GM23338 (cell line): ENCODE measurements around the gene TRIM56. TPM values are rescaled to one million over a fixed set of nuclear protein-coding genes. Genes with fewer than 3 reads are reported as not detected.
"Not testable (repeated sequence)": the region's sequence is repeated elsewhere in the genome, so short reads cannot be mapped to it uniquely, and the experiment has no call there.

Experiments
- ATAC-seq: fragments of 200-7000 bp; cut with Tn5 transposase; 3 replicates; pipeline ENCODE4 v1.9.1; 2020
- DNase-seq: peaks from one replicate; pipeline ENCODE4 v3.0.0-alpha.2; 2015; ENCODE audit warnings: low spot score
- H2AFZ ChIP-seq: fragments of 200-600 bp; sonication (generic); 2 replicates; pipeline ENCODE4 v1.8.0; 2016; ENCODE audit warnings: antibody characterized with exemption, mild to moderate bottlenecking, moderate library complexity
- H3F3A ChIP-seq: fragments of 200-600 bp; sonication (generic); replicated peaks from 2 replicates; pipeline ENCODE4 v1.8.0; 2017; ENCODE audit warnings: antibody characterized with exemption, mixed run types, low read depth
- H3K27ac ChIP-seq: fragments of 200-600 bp; sonication (generic); 2 replicates; pipeline ENCODE4 v1.6.1; 2016; ENCODE audit warnings: low read depth
- H3K27me3 ChIP-seq: fragments of 200-600 bp; sonication (generic); 2 replicates; pipeline ENCODE4 v1.8.0; 2016; ENCODE audit warnings: mild to moderate bottlenecking, mixed run types, moderate library complexity; ENCODE audit not compliant: insufficient read depth
- H3K36me3 ChIP-seq: fragments of 200-600 bp; sonication (generic); 2 replicates; pipeline ENCODE4 v1.8.0; 2016; ENCODE audit warnings: mild to moderate bottlenecking; ENCODE audit not compliant: insufficient read depth
- H3K4me1 ChIP-seq: fragments of 200-600 bp; sonication (generic); 2 replicates; pipeline ENCODE4 v1.8.0; 2016; ENCODE audit warnings: mild to moderate bottlenecking, moderate library complexity; ENCODE audit not compliant: insufficient read depth
- H3K4me2 ChIP-seq: fragments of 200-600 bp; sonication (generic); 2 replicates; pipeline ENCODE4 v1.7.1; 2017; ENCODE audit warnings: mixed run types
- H3K4me3 ChIP-seq: fragments of 200-600 bp; sonication (generic); 2 replicates; pipeline ENCODE4 v1.6.1; 2016; ENCODE audit warnings: mixed run types
- H3K79me2 ChIP-seq: fragments of 200-600 bp; sonication (generic); replicated peaks from 2 replicates; pipeline ENCODE4 v1.8.0; 2017; ENCODE audit warnings: mild to moderate bottlenecking; ENCODE audit not compliant: insufficient read depth
- H3K9me2 ChIP-seq: fragments of 200-600 bp; sonication (generic); 2 replicates; pipeline ENCODE4 v1.8.0; 2017; ENCODE audit not compliant: insufficient read depth
- H4K20me1 ChIP-seq: fragments of 200-600 bp; sonication (generic); replicated peaks from 2 replicates; pipeline ENCODE4 v1.8.0; 2017; ENCODE audit warnings: mild to moderate bottlenecking; ENCODE audit not compliant: insufficient read depth
- H3K27ac Mint-ChIP-seq: 2 replicates; pipeline ENCODE4 v1.8.0; 2020; ENCODE audit warnings: inconsistent platforms, mild to moderate bottlenecking, moderate library complexity, mixed read lengths
- H3K27me3 Mint-ChIP-seq: 3 replicates; pipeline ENCODE4 v1.8.0; 2022; ENCODE audit warnings: low read depth, mild to moderate bottlenecking, moderate library complexity, mixed read lengths, inconsistent platforms; ENCODE audit not compliant: insufficient read depth, poor library complexity
- H3K36me3 Mint-ChIP-seq: 3 replicates; pipeline ENCODE4 v1.8.0; 2021; ENCODE audit warnings: low read depth, mild to moderate bottlenecking, inconsistent platforms, moderate library complexity, mixed read lengths
- H3K4me1 Mint-ChIP-seq: 3 replicates; pipeline ENCODE4 v1.8.0; 2020; ENCODE audit warnings: mild to moderate bottlenecking, inconsistent platforms, mixed read lengths
- H3K4me3 Mint-ChIP-seq: 3 replicates; pipeline ENCODE4 v1.8.0; 2021; ENCODE audit warnings: moderate library complexity, mild to moderate bottlenecking, inconsistent platforms, mixed read lengths
- H3K9me3 Mint-ChIP-seq: 3 replicates; pipeline ENCODE4 v1.8.0; 2020; ENCODE audit warnings: moderate library complexity, mild to moderate bottlenecking, inconsistent platforms, mixed read lengths
- EZH2 ChIP-seq: fragments of 200-600 bp; sonication (generic); IDR thresholded peaks from one replicate; pipeline ENCODE4 v1.8.0; 2017; ENCODE audit warnings: antibody characterized with exemption, mild to moderate bottlenecking, low read depth; ENCODE audit not compliant: unreplicated experiment
- EZH2phosphoT487 ChIP-seq: fragments of 200-600 bp; sonication (generic); IDR thresholded peaks from one replicate; pipeline ENCODE4 v1.8.1; 2018; ENCODE audit warnings: antibody characterized with exemption; ENCODE audit not compliant: unreplicated experiment
- JUNB ChIP-seq: IDR thresholded peaks from one replicate; pipeline ENCODE4 v1.6.1; 2016; ENCODE audit warnings: antibody characterized with exemption; ENCODE audit not compliant: unreplicated experiment
- NANOG ChIP-seq: IDR thresholded peaks from 2 replicates; pipeline ENCODE4 v1.6.1; 2016; ENCODE audit warnings: antibody characterized with exemption, borderline replicate concordance
- POLR2AphosphoS5 ChIP-seq: IDR thresholded peaks from 2 replicates; pipeline ENCODE4 v1.6.1; 2016; ENCODE audit warnings: antibody characterized with exemption, low read depth
- ZNF114 ChIP-seq: fragments of 250-450 bp; sonication (Bioruptor Pico); IDR thresholded peaks from 2 replicates; pipeline ENCODE4 v1.5.0; 2020; ENCODE audit warnings: mild to moderate bottlenecking, moderate library complexity
- polyA plus RNA-seq: library from polyadenylated mRNA; unstranded; fragments of >200 nt; fragmentation: Nextera tagmentation; extraction: Ambion mirVana; gene quantifications from 2 replicates; pipeline ENCODE4 v1.2.1, GENCODE V29; 2016
- total RNA-seq: library from RNA; depleted of rRNA; stranded (reverse); fragments of >200 nt; shearing (Covaris generic); gene quantifications from 2 replicates; pipeline ENCODE4 v1.2.3, GENCODE V29; 2014
- TF ChIP-seq, protein P1 (sequence below): fragments of 250-450 bp; sonication (Bioruptor Pico); IDR thresholded peaks from 2 replicates; pipeline ENCODE4 v1.5.0; 2020; ENCODE audit warnings: mild to moderate bottlenecking, moderate library complexity

TRIM56 gene
- total and polyA plus RNA-seq, 2 experiments from 2014 or later: 10.0 to 15.7 TPM

DNA sequence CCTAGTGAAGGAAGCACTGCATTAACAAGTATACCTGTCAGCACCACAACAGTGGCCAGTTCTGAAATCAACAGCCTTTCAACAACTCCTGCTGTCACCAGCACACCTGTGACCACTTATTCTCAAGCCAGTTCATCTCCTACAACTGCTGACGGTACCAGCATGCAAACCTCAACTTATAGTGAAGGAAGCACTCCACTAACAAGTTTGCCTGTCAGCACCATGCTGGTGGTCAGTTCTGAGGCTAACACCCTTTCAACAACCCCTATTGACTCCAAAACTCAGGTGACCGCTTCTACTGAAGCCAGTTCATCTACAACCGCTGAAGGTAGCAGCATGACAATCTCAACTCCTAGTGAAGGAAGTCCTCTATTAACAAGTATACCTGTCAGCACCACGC lies 49.3 kb upstream of the TRIM56 start (continued):
- TF ChIP-seq, protein P1, sequence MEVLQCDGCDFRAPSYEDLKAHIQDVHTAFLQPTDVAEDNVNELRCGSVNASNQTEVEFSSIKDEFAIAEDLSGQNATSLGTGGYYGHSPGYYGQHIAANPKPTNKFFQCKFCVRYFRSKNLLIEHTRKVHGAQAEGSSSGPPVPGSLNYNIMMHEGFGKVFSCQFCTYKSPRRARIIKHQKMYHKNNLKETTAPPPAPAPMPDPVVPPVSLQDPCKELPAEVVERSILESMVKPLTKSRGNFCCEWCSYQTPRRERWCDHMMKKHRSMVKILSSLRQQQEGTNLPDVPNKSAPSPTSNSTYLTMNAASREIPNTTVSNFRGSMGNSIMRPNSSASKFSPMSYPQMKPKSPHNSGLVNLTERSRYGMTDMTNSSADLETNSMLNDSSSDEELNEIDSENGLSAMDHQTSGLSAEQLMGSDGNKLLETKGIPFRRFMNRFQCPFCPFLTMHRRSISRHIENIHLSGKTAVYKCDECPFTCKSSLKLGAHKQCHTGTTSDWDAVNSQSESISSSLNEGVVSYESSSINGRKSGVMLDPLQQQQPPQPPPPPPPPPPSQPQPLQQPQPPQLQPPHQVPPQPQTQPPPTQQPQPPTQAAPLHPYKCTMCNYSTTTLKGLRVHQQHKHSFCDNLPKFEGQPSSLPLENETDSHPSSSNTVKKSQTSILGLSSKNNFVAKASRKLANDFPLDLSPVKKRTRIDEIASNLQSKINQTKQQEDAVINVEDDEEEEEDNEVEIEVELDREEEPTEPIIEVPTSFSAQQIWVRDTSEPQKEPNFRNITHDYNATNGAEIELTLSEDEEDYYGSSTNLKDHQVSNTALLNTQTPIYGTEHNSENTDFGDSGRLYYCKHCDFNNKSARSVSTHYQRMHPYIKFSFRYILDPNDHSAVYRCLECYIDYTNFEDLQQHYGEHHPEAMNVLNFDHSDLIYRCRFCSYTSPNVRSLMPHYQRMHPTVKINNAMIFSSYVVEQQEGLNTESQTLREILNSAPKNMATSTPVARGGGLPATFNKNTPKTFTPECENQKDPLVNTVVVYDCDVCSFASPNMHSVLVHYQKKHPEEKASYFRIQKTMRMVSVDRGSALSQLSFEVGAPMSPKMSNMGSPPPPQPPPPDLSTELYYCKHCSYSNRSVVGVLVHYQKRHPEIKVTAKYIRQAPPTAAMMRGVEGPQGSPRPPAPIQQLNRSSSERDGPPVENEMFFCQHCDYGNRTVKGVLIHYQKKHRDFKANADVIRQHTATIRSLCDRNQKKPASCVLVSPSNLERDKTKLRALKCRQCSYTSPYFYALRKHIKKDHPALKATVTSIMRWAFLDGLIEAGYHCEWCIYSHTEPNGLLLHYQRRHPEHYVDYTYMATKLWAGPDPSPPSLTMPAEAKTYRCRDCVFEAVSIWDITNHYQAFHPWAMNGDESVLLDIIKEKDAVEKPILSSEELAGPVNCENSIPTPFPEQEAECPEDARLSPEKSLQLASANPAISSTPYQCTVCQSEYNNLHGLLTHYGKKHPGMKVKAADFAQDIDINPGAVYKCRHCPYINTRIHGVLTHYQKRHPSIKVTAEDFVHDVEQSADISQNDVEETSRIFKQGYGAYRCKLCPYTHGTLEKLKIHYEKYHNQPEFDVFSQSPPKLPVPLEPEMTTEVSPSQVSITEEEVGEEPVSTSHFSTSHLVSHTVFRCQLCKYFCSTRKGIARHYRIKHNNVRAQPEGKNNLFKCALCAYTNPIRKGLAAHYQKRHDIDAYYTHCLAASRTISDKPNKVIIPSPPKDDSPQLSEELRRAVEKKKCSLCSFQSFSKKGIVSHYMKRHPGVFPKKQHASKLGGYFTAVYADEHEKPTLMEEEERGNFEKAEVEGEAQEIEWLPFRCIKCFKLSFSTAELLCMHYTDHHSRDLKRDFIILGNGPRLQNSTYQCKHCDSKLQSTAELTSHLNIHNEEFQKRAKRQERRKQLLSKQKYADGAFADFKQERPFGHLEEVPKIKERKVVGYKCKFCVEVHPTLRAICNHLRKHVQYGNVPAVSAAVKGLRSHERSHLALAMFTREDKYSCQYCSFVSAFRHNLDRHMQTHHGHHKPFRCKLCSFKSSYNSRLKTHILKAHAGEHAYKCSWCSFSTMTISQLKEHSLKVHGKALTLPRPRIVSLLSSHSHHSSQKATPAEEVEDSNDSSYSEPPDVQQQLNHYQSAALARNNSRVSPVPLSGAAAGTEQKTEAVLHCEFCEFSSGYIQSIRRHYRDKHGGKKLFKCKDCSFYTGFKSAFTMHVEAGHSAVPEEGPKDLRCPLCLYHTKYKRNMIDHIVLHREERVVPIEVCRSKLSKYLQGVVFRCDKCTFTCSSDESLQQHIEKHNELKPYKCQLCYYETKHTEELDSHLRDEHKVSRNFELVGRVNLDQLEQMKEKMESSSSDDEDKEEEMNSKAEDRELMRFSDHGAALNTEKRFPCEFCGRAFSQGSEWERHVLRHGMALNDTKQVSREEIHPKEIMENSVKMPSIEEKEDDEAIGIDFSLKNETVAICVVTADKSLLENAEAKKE (CRISPR knock-in tag): no peak
- TF ChIP-seq POLR2AphosphoS5 (no peak), ZNF114 (CRISPR knock-in tag) (no peak), EZH2phosphoT487 (no peak), EZH2 (no peak), JUNB (no peak), NANOG (no peak)

GRCh38 chr7:101041283-101041682 lies 44.0 kb upstream of the TRIM56 start:
- H3K79me2 ChIP-seq, H3F3A ChIP-seq, H2AFZ ChIP-seq, H3K9me3 Mint-ChIP-seq, H3K4me1 Mint-ChIP-seq, H3K36me3 ChIP-seq, H3K9me2 ChIP-seq, H3K4me1 ChIP-seq, H4K20me1 ChIP-seq, ATAC-seq, H3K27ac ChIP-seq, H3K4me3 ChIP-seq, H3K27ac Mint-ChIP-seq, H3K4me3 Mint-ChIP-seq, H3K27me3 ChIP-seq, DNase-seq, H3K27me3 Mint-ChIP-seq, H3K4me2 ChIP-seq, H3K36me3 Mint-ChIP-seq: not testable (repeated sequence)
